Activated effector memory CD4-positive, alpha-beta T cell treated with anti-CD3 and anti-CD28 coated beads, Interleukin-2, amount 50 U/mL, for 16 hours (primary cell): ENCODE measurements around the gene KCNK13.
A peak's percentile ranks its signal among the peaks of the same experiment; 100 is the strongest.
"Not testable (repeated sequence)": the region's sequence is repeated elsewhere in the genome, so short reads cannot be mapped to it uniquely, and the experiment has no call there.

Experiments used
- DNase-seq: peaks from one replicate; pipeline ENCODE4 v3.0.0-alpha.2; 2020

KCNK13 gene

GRCh38 chr14:90061685-90062126 is at the start of gene KCNK13:
Gene KCNK13, plus strand, starts transcription at chr14:90061994. Its CDS starts 212 bp downstream, at chr14:90062206.
- no peak for DNase-seq

- DNase-seq = no peak
Observed at GRCh38 chr14:90017371-90017770, 44.4 kb upstream of the KCNK13 start.

GRCh38 chr14:90019824-90020523 is 41.8 kb upstream of the KCNK13 start:
- no peak for DNase-seq

- no peak for DNase-seq
Observed at GRCh38 chr14:90023176-90023896, 38.5 kb upstream of the KCNK13 start.

GRCh38 chr14:90024910-90025309 is 36.9 kb upstream of the KCNK13 start:
- no peak for DNase-seq

- not testable (repeated sequence) for DNase-seq
Observed at GRCh38 chr14:90026608-90027007, 35.2 kb upstream of the KCNK13 start.

- DNase-seq = no peak
Observed at GRCh38 chr14:90027842-90028241, 34.0 kb upstream of the KCNK13 start.

GRCh38 chr14:90034156-90034555 is 27.6 kb upstream of the KCNK13 start:
- DNase-seq = no peak

- DNase-seq = no peak
Observed at GRCh38 chr14:90034835-90035525, 26.8 kb upstream of the KCNK13 start.

GRCh38 chr14:90039253-90040010 is 22.4 kb upstream of the KCNK13 start:
- DNase-seq = no peak

- no peak for DNase-seq
Observed at GRCh38 chr14:90040411-90040810, 21.4 kb upstream of the KCNK13 start.

GRCh38 chr14:90042496-90043252 is 19.1 kb upstream of the KCNK13 start:
- no peak for DNase-seq

GRCh38 chr14:90045616-90046015 is 16.2 kb upstream of the KCNK13 start:
- no peak for DNase-seq

GRCh38 chr14:90049390-90049789 is 12.4 kb upstream of the KCNK13 start:
- no peak for DNase-seq

GRCh38 chr14:90050271-90050670 is 11.5 kb upstream of the KCNK13 start:
- DNase-seq = no peak

GRCh38 chr14:90053044-90053443 is 8.8 kb upstream of the KCNK13 start:
- DNase-seq = no peak

GRCh38 chr14:90054803-90055202 is 7.0 kb upstream of the KCNK13 start:
- no peak for DNase-seq

GRCh38 chr14:90056826-90057225 is 5.0 kb upstream of the KCNK13 start:
- no peak for DNase-seq

- DNase-seq = no peak
Observed at GRCh38 chr14:90058876-90059458, 2.8 kb upstream of the KCNK13 start.

GRCh38 chr14:90060312-90060964 is 1.4 kb upstream of the KCNK13 start:
- peak; percentile 78 for DNase-seq

- DNase-seq = no peak
Observed at GRCh38 chr14:90060965-90061684, 669 bp upstream of the KCNK13 start.
